ENCODE results near the gene LLGL2.

- TF ChIP-seq, protein P1, sequence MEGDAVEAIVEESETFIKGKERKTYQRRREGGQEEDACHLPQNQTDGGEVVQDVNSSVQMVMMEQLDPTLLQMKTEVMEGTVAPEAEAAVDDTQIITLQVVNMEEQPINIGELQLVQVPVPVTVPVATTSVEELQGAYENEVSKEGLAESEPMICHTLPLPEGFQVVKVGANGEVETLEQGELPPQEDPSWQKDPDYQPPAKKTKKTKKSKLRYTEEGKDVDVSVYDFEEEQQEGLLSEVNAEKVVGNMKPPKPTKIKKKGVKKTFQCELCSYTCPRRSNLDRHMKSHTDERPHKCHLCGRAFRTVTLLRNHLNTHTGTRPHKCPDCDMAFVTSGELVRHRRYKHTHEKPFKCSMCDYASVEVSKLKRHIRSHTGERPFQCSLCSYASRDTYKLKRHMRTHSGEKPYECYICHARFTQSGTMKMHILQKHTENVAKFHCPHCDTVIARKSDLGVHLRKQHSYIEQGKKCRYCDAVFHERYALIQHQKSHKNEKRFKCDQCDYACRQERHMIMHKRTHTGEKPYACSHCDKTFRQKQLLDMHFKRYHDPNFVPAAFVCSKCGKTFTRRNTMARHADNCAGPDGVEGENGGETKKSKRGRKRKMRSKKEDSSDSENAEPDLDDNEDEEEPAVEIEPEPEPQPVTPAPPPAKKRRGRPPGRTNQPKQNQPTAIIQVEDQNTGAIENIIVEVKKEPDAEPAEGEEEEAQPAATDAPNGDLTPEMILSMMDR (IDR thresholded peaks at IDR 0.05; ENCODE audit: insufficient read depth, low read length), result no peak
- TF ChIP-seq POLR2AphosphoS5 (IDR thresholded peaks at IDR 0.05; ENCODE audit: low read depth), result no peak
- no peak for TF ChIP-seq GABPA (IDR thresholded peaks at IDR 0.05; ENCODE audit: low read depth)
- TF ChIP-seq, protein P2, sequence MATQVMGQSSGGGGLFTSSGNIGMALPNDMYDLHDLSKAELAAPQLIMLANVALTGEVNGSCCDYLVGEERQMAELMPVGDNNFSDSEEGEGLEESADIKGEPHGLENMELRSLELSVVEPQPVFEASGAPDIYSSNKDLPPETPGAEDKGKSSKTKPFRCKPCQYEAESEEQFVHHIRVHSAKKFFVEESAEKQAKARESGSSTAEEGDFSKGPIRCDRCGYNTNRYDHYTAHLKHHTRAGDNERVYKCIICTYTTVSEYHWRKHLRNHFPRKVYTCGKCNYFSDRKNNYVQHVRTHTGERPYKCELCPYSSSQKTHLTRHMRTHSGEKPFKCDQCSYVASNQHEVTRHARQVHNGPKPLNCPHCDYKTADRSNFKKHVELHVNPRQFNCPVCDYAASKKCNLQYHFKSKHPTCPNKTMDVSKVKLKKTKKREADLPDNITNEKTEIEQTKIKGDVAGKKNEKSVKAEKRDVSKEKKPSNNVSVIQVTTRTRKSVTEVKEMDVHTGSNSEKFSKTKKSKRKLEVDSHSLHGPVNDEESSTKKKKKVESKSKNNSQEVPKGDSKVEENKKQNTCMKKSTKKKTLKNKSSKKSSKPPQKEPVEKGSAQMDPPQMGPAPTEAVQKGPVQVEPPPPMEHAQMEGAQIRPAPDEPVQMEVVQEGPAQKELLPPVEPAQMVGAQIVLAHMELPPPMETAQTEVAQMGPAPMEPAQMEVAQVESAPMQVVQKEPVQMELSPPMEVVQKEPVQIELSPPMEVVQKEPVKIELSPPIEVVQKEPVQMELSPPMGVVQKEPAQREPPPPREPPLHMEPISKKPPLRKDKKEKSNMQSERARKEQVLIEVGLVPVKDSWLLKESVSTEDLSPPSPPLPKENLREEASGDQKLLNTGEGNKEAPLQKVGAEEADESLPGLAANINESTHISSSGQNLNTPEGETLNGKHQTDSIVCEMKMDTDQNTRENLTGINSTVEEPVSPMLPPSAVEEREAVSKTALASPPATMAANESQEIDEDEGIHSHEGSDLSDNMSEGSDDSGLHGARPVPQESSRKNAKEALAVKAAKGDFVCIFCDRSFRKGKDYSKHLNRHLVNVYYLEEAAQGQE (IDR thresholded peaks at IDR 0.05; ENCODE audit: insufficient replicate concordance, low read depth), result no peak
These were observed 96.0 kb downstream of the LLGL2 start for GRCh38 chr17:75621489-75621888.
